Neural cell (in vitro differentiated cells): ENCODE measurements around the gene KLF13. TPM values are rescaled to one million over a fixed set of nuclear protein-coding genes. Genes with fewer than 3 reads are reported as not detected.

ENCODE experiments used
- H2AFZ ChIP-seq: fragments of 200-600, 300-800 bp; sonication (generic), shearing (Covaris generic); 2 replicates; pipeline ENCODE4 v1.6.0; 2014; ENCODE audit warnings: low read depth, mild to moderate bottlenecking, antibody characterized with exemption, low read length, moderate library complexity
- H3F3A ChIP-seq: fragments of 200-600 bp; shearing (Covaris generic); 2 replicates; pipeline ENCODE4 v1.6.1; 2016; ENCODE audit warnings: mild to moderate bottlenecking, moderate library complexity, mixed read lengths, antibody characterized with exemption, low read length; ENCODE audit not compliant: insufficient read depth, poor library complexity, severe bottlenecking
- H3K27ac ChIP-seq: fragments of 200-600, 300-800 bp; sonication (generic), shearing (Covaris generic); 2 replicates; pipeline ENCODE4 v1.5.1; 2014; ENCODE audit warnings: mild to moderate bottlenecking, low read length, moderate library complexity
- H3K27me3 ChIP-seq: fragments of 300-800, 200-600 bp; sonication (generic), shearing (Covaris generic); 2 replicates; pipeline ENCODE4 v1.6.0; 2014; ENCODE audit warnings: mild to moderate bottlenecking, low read depth, low read length, moderate library complexity; ENCODE audit not compliant: insufficient read depth
- H3K36me3 ChIP-seq: fragments of 300-800, 200-600 bp; sonication (generic), shearing (Covaris generic); 2 replicates; pipeline ENCODE4 v1.5.1; 2014; ENCODE audit warnings: mild to moderate bottlenecking, antibody characterized with exemption, low read length, moderate library complexity; ENCODE audit not compliant: insufficient read depth
- H3K4me2 ChIP-seq: fragments of 300-800, 200-600 bp; sonication (generic), shearing (Covaris generic); 2 replicates; pipeline ENCODE4 v1.6.0; 2014; ENCODE audit warnings: mild to moderate bottlenecking, low read length
- H3K4me3 ChIP-seq: fragments of 300-800, 200-600 bp; sonication (generic), shearing (Covaris generic); 2 replicates; pipeline ENCODE4 v1.5.1; 2014; ENCODE audit warnings: mild to moderate bottlenecking, low read length, moderate library complexity
- H3K79me2 ChIP-seq: fragments of 200-600 bp; shearing (Covaris generic); replicated peaks from 2 replicates; pipeline ENCODE4 v1.6.0; 2014; ENCODE audit warnings: mild to moderate bottlenecking, low read length, moderate library complexity; ENCODE audit not compliant: insufficient read depth
- H3K9ac ChIP-seq: fragments of 300-800, 200-600 bp; sonication (generic), shearing (Covaris generic); 2 replicates; pipeline ENCODE4 v1.6.1; 2016; ENCODE audit warnings: mild to moderate bottlenecking, low read length, mixed read lengths
- H3K9me2 ChIP-seq: fragments of 200-600 bp; shearing (Covaris generic); 2 replicates; pipeline ENCODE4 v1.6.1; 2016; ENCODE audit warnings: mild to moderate bottlenecking, low read length, mixed read lengths; ENCODE audit not compliant: insufficient read depth
- H3K9me3 ChIP-seq: fragments of 200-600, 300-800 bp; sonication (generic), shearing (Covaris generic); 2 replicates; pipeline ENCODE4 v1.6.1; 2016; ENCODE audit warnings: mild to moderate bottlenecking, mixed run types, low read length, moderate library complexity, mixed read lengths
- H4K20me1 ChIP-seq: fragments of 200-600 bp; shearing (Covaris generic); 2 replicates; pipeline ENCODE4 v1.6.1; 2016; ENCODE audit warnings: mild to moderate bottlenecking, mixed run types; ENCODE audit not compliant: insufficient read depth
- EP300 ChIP-seq: fragments of 450-650 bp; conservative IDR thresholded peaks from 2 replicates; pipeline ENCODE4 v1.6.1; 2014; ENCODE audit warnings: antibody characterized with exemption, mild to moderate bottlenecking, moderate library complexity; ENCODE audit not compliant: poor library complexity, severe bottlenecking
- EZH2 ChIP-seq: fragments of 200-600, 300-800 bp; shearing (Covaris generic), sonication (generic); IDR thresholded peaks from 2 replicates; pipeline ENCODE4 v1.6.1; 2014; ENCODE audit warnings: antibody characterized with exemption, low read length, borderline replicate concordance, mild to moderate bottlenecking; ENCODE audit not compliant: insufficient read depth, poor library complexity, severe bottlenecking
- MXI1 ChIP-seq: fragments of 450-650 bp; conservative IDR thresholded peaks from 2 replicates; pipeline ENCODE4 v1.6.1; 2014; ENCODE audit warnings: antibody characterized with exemption, mild to moderate bottlenecking; ENCODE audit not compliant: poor library complexity, severe bottlenecking
- POLR2AphosphoS5 ChIP-seq: IDR thresholded peaks from 2 replicates; pipeline ENCODE4 v1.6.1; 2012
- RAD21 ChIP-seq: fragments of 450-650 bp; conservative IDR thresholded peaks from 2 replicates; pipeline ENCODE4 v1.6.1; 2014; ENCODE audit warnings: antibody characterized with exemption, mild to moderate bottlenecking, moderate library complexity
- REST ChIP-seq: IDR thresholded peaks from 2 replicates; pipeline ENCODE4 v1.6.1; 2012; ENCODE audit warnings: borderline replicate concordance
- SMC3 ChIP-seq: fragments of 450-650 bp; conservative IDR thresholded peaks from 2 replicates; pipeline ENCODE4 v1.6.1; 2014; ENCODE audit warnings: antibody characterized with exemption, mild to moderate bottlenecking, moderate library complexity; ENCODE audit not compliant: poor library complexity
- TAF1 ChIP-seq: IDR thresholded peaks from 2 replicates; pipeline ENCODE4 v1.6.1; 2012; ENCODE audit warnings: low read depth
- polyA plus RNA-seq: library from polyadenylated mRNA; depleted of rRNA; stranded (reverse); fragments of >200 nt; gene quantifications from 2 replicates; pipeline ENCODE4 v1.2.3, GENCODE V29; 2014
- TF ChIP-seq, protein P1 (sequence below): fragments of 450-650 bp; IDR thresholded peaks from 2 replicates; pipeline ENCODE4 v1.5.1; 2014; ENCODE audit warnings: antibody characterized with exemption, mild to moderate bottlenecking, moderate library complexity; ENCODE audit not compliant: poor library complexity, severe bottlenecking

Gene KLF13
- polyA plus RNA-seq, 1 donor from 2014 or later = 17.0 TPM

- Histone ChIP-seq H3K79me2 (no peaks in the 10 kb centered on the region), H3K9ac (no peak overlapping the region), H3K9me3 (no peaks in the 10 kb centered on the region), H3K4me2 (no peak overlapping the region), H2AFZ (no peak overlapping the region), H3K27ac (no peak overlapping the region), H3K9me2 (no peaks in the 10 kb centered on the region), H3F3A (no peaks in the 10 kb centered on the region), H3K4me3 (no peak overlapping the region), H3K27me3 (no peaks in the 10 kb centered on the region), H3K36me3 (no peaks in the 10 kb centered on the region), H4K20me1 (no peaks in the 10 kb centered on the region)
- TF ChIP-seq, protein P1, sequence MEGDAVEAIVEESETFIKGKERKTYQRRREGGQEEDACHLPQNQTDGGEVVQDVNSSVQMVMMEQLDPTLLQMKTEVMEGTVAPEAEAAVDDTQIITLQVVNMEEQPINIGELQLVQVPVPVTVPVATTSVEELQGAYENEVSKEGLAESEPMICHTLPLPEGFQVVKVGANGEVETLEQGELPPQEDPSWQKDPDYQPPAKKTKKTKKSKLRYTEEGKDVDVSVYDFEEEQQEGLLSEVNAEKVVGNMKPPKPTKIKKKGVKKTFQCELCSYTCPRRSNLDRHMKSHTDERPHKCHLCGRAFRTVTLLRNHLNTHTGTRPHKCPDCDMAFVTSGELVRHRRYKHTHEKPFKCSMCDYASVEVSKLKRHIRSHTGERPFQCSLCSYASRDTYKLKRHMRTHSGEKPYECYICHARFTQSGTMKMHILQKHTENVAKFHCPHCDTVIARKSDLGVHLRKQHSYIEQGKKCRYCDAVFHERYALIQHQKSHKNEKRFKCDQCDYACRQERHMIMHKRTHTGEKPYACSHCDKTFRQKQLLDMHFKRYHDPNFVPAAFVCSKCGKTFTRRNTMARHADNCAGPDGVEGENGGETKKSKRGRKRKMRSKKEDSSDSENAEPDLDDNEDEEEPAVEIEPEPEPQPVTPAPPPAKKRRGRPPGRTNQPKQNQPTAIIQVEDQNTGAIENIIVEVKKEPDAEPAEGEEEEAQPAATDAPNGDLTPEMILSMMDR = no peak
- no peak for TF ChIP-seq POLR2AphosphoS5
- TF ChIP-seq SMC3 = no peak
- TF ChIP-seq EZH2 = no peak
- TF ChIP-seq TAF1 = no peak
- no peak for TF ChIP-seq MXI1
- no peak for TF ChIP-seq EP300
- no peak for TF ChIP-seq REST
- no peak for TF ChIP-seq RAD21
Measured at GRCh38 chr15:31378363-31378903, 51.8 kb downstream of the KLF13 start.

GRCh38 chr15:31379042-31379441 lies 52.4 kb downstream of the KLF13 start:
- H2AFZ ChIP-seq = no peak overlapping the region
- no peaks in the 10 kb centered on the region for H3K36me3 ChIP-seq
- no peaks in the 10 kb centered on the region for H3K9me3 ChIP-seq
- no peak overlapping the region for H3K4me3 ChIP-seq
- H3K9me2 ChIP-seq = no peaks in the 10 kb centered on the region
- no peaks in the 10 kb centered on the region for H3F3A ChIP-seq
- H3K27ac ChIP-seq = no peak overlapping the region
- no peaks in the 10 kb centered on the region for H3K27me3 ChIP-seq
- no peak overlapping the region for H3K4me2 ChIP-seq
- no peaks in the 10 kb centered on the region for H4K20me1 ChIP-seq
- H3K9ac ChIP-seq = no peak overlapping the region
- no peak for TF ChIP-seq MXI1
- no peak for TF ChIP-seq RAD21
- no peak for TF ChIP-seq REST
- TF ChIP-seq EP300 = no peak
- no peak for TF ChIP-seq POLR2AphosphoS5
- TF ChIP-seq TAF1 = no peak
- TF ChIP-seq, protein P1 = no peak
- TF ChIP-seq SMC3 = no peak
- no peak for TF ChIP-seq EZH2
- no peaks in the 10 kb centered on the region for H3K79me2 ChIP-seq
